Measurements from ENCODE around the gene RPP21. TPM values are rescaled to one million over a fixed set of nuclear protein-coding genes. Genes with fewer than 3 reads are reported as not detected.

RPP21 gene
- total and polyA plus RNA-seq, 2 of the 8 experiments (the other 6 are each of a cell fraction or from before 2014, with no cell fraction given) = 63.0 to 219 TPM

DNA sequence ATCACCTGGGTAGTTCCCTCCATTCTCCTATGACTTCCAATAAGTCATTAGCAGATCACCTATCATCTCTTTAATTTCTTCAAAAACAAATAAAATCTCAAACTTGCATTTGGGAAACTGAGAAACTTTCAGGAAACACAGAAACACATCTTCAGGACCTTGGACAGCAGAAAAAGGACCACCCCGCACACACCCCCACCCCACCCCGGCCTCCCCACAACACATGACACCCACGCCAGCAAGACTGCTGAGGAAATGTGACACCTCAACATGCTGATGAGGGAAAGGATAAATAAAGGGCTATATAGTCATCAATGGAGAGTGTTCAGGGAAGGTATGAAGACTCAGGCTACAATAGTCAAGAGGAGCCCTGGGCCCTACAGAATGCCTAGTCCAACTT is 33.9 kb upstream of the RPP21 start:
- Histone ChIP-seq H4K5ac (ENCODE audit: insufficient read length, low read depth, low read length) (no peak overlapping the region), H2BK5ac (ENCODE audit: low read depth, low read length) (no peak overlapping the region), H3K4me1 (replicated peaks in 1 of 4; ENCODE audit: control insufficient read depth in 3 of 4, insufficient read depth in 4 of 4, low read length in 3 of 4) (0 out of 7 replicates have a peak, but pooled peaks cover 0 to 2% (median 0%) of the 10 kb centered on the region in 4 experiments), H2BK120ac (replicated peaks; ENCODE audit: low read depth, low read length) (no peak overlapping the region), H3K23ac (ENCODE audit: insufficient read length) (no peak overlapping the region), H3K36me3 (ENCODE audit: control insufficient read depth in 2 of 4, insufficient read depth in 4 of 4, low read length in 3 of 4) (peaks cover 0 to 44% (median 20%) of the 10 kb centered on the region in 4 experiments; a peak in 6 of 8 replicates), H3K4ac (replicated peaks; ENCODE audit: insufficient read length, low read depth, low read length) (no peak overlapping the region), H4K91ac (replicated peaks; ENCODE audit: insufficient read length, low read length) (no peak overlapping the region), H4K20me1 (replicated peaks in 1 of 2; ENCODE audit: control insufficient read depth in 1 of 2, insufficient read depth in 2 of 2, low read length in 2 of 2) (peaks cover 5 to 19% of the 10 kb centered on the region in 2 experiments), H3K18ac (ENCODE audit: extremely low read depth, low read length) (no peak overlapping the region), H2BK12ac (ENCODE audit: low read depth, low read length) (no peak overlapping the region), H2AFZ (ENCODE audit: low read length) (no peak overlapping the region), H3K4me3 (ENCODE audit: extremely low read depth in 1 of 4, insufficient read depth in 2 of 4, low read depth in 3 of 4, low read length in 4 of 4) (no peak overlapping the region), H3K9me3 (ENCODE audit: insufficient read depth in 2 of 2, low read depth in 1 of 2, low read length in 1 of 2) (0 out of 4 replicates have a peak, but pooled peaks cover 0 to 2% of the 10 kb centered on the region in 2 experiments), H3K27ac (ENCODE audit: low read depth, low read length) (no peak overlapping the region), H3K14ac (ENCODE audit: insufficient read length) (no peak overlapping the region), H4K8ac (ENCODE audit: extremely low read depth, insufficient read depth, low read length) (no peak overlapping the region), H3K79me2 (ENCODE audit: control insufficient read depth in 1 of 2, insufficient read depth in 2 of 2, low read length in 2 of 2) (peaks cover 18 to 95% of the 10 kb centered on the region in 2 experiments), H2AK5ac (ENCODE audit: low read depth, low read length) (no peak overlapping the region), H3K56ac (replicated peaks; ENCODE audit: insufficient read length, low read depth, low read length) (no peak overlapping the region), H3K23me2 (ENCODE audit: low read depth, low read length) (no peaks in the 10 kb centered on the region; the same call in 1 of the 2 replicates), H3K4me2 (ENCODE audit: insufficient read depth in 1 of 2, low read depth in 2 of 2, low read length in 2 of 2) (no peak overlapping the region), H3K9ac (replicated peaks in 1 of 4; ENCODE audit: extremely low read depth in 1 of 4, low read depth in 3 of 4, low read length in 3 of 4) (no peak overlapping the region), H2BK15ac (ENCODE audit: low read length) (no peak overlapping the region), H3K79me1 (ENCODE audit: low read depth, low read length) (peaks cover 9% of the 10 kb centered on the region), H3K27me3 (replicated peaks in 1 of 4; ENCODE audit: control insufficient read depth in 3 of 4, extremely low read depth in 1 of 4, insufficient read depth in 3 of 4, low read length in 3 of 4) (no peaks in the 10 kb centered on the region), H2BK20ac (ENCODE audit: low read length) (no peak overlapping the region)
- no peak for FAIRE-seq
- DNase-seq (ENCODE audit: low read depth in 1 of 2, low spot score in 2 of 2) = no peak
- ChIA-PET CTCF (ENCODE audit: partially characterized antibody) (interaction anchor here (1.1 kb wide), 2 partner anchors 73 to 92 kb away, joined by 3 read pairs; no protein-coding TSS in a partner anchor), POLR2A (ENCODE audit: partially characterized antibody) (interaction anchor here (3.9 to 10.3 kb wide), 2 partner anchors 10 to 14 kb away, joined by 16 to 92 read pairs; partner anchors contain the start of gene TRIM39)
- 91% methylated on average over 3 of the region's 3 CpGs; no CpG with 5 or more reads in 1 of the 2 experiments for WGBS, 2 experiments (ENCODE audit: extremely low coverage in 1 of 2, insufficient coverage in 1 of 2, insufficient read length in 1 of 2, insufficient replicate concordance in 2 of 2, low coverage in 1 of 2, low lambda C conversion rate in 2 of 2, missing lambda C conversion rate in 1 of 2)
- TF ChIP-seq BCL11A (IDR thresholded peaks at IDR 0.05; ENCODE audit: low read depth in 2 of 2, low read length in 2 of 2) = no peak
- no peak for TF ChIP-seq BACH1 (IDR thresholded peaks at IDR 0.05; ENCODE audit: low read length)
- TF ChIP-seq GTF2F1 (IDR thresholded peaks at IDR 0.05; ENCODE audit: borderline replicate concordance, low read depth, low read length) = no peak
- no peak for TF ChIP-seq CBX8 (IDR thresholded peaks at IDR 0.05; ENCODE audit: borderline replicate concordance, low read depth, low read length)
- TF ChIP-seq POLR2AphosphoS5 (IDR thresholded peaks at IDR 0.05; ENCODE audit: low read depth, low read length) = no peak
- no peak for TF ChIP-seq RNF2 (IDR thresholded peaks at IDR 0.05; ENCODE audit: borderline replicate concordance, low read depth, low read length, missing control alignments, poor library complexity, severe bottlenecking)
- TF ChIP-seq YY1 (IDR thresholded peaks at IDR 0.05; ENCODE audit: low read depth, low read length) = no peak
- TF ChIP-seq CREB1 (IDR thresholded peaks at IDR 0.05) = no peak
- TF ChIP-seq, protein P1, sequence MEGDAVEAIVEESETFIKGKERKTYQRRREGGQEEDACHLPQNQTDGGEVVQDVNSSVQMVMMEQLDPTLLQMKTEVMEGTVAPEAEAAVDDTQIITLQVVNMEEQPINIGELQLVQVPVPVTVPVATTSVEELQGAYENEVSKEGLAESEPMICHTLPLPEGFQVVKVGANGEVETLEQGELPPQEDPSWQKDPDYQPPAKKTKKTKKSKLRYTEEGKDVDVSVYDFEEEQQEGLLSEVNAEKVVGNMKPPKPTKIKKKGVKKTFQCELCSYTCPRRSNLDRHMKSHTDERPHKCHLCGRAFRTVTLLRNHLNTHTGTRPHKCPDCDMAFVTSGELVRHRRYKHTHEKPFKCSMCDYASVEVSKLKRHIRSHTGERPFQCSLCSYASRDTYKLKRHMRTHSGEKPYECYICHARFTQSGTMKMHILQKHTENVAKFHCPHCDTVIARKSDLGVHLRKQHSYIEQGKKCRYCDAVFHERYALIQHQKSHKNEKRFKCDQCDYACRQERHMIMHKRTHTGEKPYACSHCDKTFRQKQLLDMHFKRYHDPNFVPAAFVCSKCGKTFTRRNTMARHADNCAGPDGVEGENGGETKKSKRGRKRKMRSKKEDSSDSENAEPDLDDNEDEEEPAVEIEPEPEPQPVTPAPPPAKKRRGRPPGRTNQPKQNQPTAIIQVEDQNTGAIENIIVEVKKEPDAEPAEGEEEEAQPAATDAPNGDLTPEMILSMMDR (IDR thresholded peaks at IDR 0.05; ENCODE audit: control extremely low read depth in 1 of 3, insufficient read depth in 1 of 3, low read depth in 1 of 3, low read length in 3 of 3) = no peak

Data from H1 (cell line).